K562 (cell line): ENCODE results near the gene PLBD1.

Experiments
- CTCF ChIP-seq, 3 experiments: IDR thresholded peaks in 2 of 3; conservative IDR thresholded peaks in 1 of 3; 2 replicates each; pipeline ENCODE4 v1.5.1; 2011 to 2012; ENCODE audit warnings: low read length in 3 of 3, mild to moderate bottlenecking in 3 of 3, control low read depth in 2 of 3, improper control_type of control experiment in 1 of 3, inconsistent platforms in 1 of 3, low read depth in 1 of 3, mixed read lengths in 1 of 3, moderate library complexity in 1 of 3; ENCODE audit not compliant: insufficient read depth in 2 of 3
- ZNF561 ChIP-seq: fragments of 450-650 bp; formaldehyde crosslinking; conservative IDR thresholded peaks from 2 replicates; pipeline ENCODE4 v1.4.0; 2020; ENCODE audit warnings: mild to moderate bottlenecking, moderate library complexity

DNA sequence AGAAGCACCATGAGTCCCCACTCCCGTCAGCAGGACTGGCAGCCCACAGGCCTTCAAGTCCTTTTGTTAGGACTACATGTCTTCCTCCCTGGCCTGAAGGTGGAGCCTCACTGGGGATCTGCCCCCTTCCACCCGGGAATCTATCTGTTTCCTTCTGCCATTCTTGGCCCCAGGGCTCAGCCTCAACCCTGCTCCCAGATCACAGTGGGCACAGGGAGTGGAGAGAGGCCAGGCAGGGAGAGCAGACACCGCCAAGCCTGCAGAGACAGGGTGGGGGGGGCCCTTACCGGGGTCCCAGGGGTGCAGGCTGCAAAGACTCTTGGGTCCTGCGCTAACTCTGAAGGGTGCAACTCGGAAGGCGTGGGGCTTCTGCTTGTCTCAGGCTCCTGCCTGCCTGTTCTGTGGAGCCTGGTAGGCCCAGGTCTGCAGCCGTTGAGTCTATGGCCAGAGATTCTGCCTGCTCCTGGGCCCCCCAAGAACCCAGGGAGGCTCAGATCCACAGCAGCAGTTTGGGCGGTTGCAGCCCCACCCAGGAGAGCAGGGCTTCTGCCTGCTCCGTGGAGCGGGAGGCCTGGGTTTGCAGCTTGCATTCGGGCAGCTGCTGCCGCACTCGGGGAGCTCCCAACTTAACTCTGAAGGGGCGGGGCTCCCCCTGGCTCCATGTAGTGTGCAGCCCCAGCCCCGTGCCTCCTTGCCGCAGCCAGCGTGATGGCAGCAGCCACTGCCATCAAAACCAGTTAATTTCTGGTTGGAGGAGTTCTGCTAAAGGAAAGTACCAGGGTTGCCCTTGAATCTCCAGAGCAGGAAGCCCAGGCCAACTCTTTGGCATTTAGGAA lies 21.7 kb upstream of the PLBD1 start:
- TF ChIP-seq CTCF (IDR thresholded peaks at IDR 0.05 in 2 of 3, conservative IDR thresholded peaks at IDR 0.05 in 1 of 3; ENCODE audit: insufficient read depth in 2 of 3, low read depth in 1 of 3, low read length in 3 of 3) (no peak), ZNF561 (CRISPR knock-in tag) (no peak)
